GM10248 (cell line): Measurements from ENCODE around the gene UNC5C.

ENCODE experiments used
- CTCF ChIA-PET: fragments of 300-600 bp; sonication (Branson Sonifier 250); formaldehyde crosslinking; extraction: SDS; loops from one replicate; lab custom pipeline; 2021; ENCODE audit warnings: antibody characterized with exemption; lab: Yijun Ruan, JAX
- POLR2A ChIA-PET: fragments of 350-650 bp; sonication (Branson Sonifier 250); formaldehyde crosslinking; extraction: SDS; loops from one replicate; lab custom pipeline; 2020; ENCODE audit warnings: antibody characterized with exemption; lab: Yijun Ruan, JAX
- DNase-seq: peaks from one replicate; pipeline ENCODE4 v3.0.0; 2012; ENCODE audit errors: extremely low spot score
- CTCF ChIP-seq: IDR thresholded peaks from 2 replicates; pipeline ENCODE4 v1.5.1; 2012; ENCODE audit warnings: mild to moderate bottlenecking, low read depth; ENCODE audit errors: extremely low read depth, missing control alignments, control extremely low read depth

UNC5C gene

DNA sequence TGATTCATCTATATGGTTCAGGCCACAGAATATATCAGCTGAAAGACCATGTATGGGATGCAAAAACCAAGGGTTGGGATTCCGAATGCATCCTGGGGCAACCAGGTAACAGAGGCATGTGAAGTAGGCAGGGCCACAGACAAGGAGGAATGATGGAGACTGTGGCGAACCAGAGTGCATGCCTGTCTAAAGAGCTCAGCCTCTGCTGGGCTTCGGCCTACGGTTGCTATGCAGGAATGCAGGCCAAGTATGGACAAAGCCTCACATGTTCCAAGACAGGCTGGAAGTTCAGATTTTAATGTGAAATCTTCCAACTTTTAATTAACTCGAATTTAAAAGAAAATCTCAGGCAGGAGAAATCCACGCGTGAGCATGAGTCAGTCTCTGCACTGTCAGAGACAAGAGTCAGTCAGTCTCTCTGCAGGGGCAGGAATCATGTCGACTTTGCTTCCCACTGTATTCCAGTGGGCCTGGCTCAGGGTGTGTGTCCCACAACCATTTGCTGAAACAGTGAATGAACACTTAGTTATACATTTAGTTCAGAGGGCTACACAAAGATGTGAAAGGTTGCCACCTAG lies 344.4 kb downstream of the UNC5C start:
- ChIA-PET POLR2A (no interaction called here), CTCF (interaction anchor here (1.0 to 1.9 kb wide), 4 partner anchors 8 to 37 kb away, joined by 3 to 6 read pairs (median 4); no protein-coding TSS in a partner anchor)
- DNase-seq, result no peak
- TF ChIP-seq CTCF, result no peak

DNA sequence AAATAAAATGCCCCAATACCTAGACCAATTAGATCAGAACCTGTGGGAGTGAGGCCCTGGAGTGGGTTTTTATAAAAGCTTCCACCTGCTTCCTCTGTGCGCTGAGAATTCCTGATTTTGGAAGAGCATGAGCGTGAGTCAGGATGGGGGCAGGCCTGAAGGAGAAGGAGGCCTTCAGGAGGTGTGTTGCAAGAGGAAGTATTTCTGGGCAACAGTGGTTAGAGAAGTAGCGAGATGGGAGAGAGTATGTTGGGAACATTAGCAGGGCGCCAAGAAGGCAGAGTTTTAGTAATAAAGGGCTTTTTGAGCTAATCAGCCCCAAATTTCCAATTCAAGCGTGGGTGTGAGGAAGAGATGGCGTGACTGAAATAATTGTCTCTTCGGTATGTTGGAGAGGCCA lies 349.8 kb downstream of the UNC5C start:
- no peak for TF ChIP-seq CTCF
- no peak for DNase-seq
- CTCF ChIA-PET, result no interaction called here
- POLR2A ChIA-PET, result no interaction called here

GRCh38 chr4:95197353-95197752 lies 351.4 kb downstream of the UNC5C start:
- DNase-seq, result no peak
- ChIA-PET CTCF (interaction anchor here (1.4 kb wide), 1 partner anchor 11 kb away, joined by 3 read pairs; no protein-coding TSS in a partner anchor), POLR2A (no interaction called here)
- no peak for TF ChIP-seq CTCF

DNA sequence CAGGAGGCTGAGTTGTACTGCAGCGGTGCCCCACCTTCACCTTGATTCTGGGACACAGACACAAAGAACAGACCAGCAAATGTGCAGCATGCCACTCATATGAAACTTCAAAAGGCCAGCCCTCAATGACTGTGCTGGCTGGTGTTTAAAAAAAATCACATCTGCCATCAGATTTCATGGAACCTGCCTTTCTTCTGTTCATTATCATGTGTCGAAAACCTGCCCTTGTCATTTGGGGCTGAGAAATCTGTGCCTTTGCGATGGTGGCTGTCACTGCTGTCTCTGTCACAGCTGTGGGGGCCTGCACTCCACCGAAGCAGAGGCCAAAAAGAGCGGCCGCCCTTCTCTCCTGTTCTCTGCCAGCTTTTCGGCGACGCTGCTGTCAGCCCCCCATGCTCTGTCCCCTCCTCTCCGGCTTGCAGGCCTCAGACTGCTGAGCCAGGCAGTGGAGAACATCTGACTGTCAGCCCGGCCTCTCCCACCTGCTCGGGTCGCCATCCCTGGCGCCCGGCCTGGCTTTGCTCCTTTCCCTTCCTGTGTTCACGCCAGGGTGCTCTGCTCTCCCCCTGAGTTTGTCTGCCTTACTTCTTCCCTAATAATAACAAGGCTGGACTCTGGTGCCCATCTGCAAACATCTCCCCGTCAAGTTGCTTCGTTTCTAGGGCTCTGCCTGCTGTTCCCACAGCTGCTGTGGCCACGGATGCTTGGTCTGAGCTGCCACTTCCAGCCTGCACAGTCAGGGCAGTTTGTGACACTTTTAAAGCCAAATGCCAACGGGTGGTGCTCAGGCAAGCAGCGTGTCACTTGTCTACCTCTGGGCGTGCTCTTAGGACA lies 355.2 kb downstream of the UNC5C start:
- no peak for TF ChIP-seq CTCF
- POLR2A ChIA-PET, result no interaction called here
- DNase-seq, result no peak
- CTCF ChIA-PET, result no interaction called here

GRCh38 chr4:95191537-95191936 lies 357.2 kb downstream of the UNC5C start:
- ChIA-PET CTCF (no interaction called here), POLR2A (no interaction called here)
- no peak for TF ChIP-seq CTCF
- no peak for DNase-seq

GRCh38 chr4:95190751-95191436 lies 357.9 kb downstream of the UNC5C start:
- no peak for TF ChIP-seq CTCF
- ChIA-PET CTCF (no interaction called here), POLR2A (no interaction called here)
- DNase-seq, result no peak
